ENCODE data around the gene LAMP5.

The LAMP5 gene

DNA sequence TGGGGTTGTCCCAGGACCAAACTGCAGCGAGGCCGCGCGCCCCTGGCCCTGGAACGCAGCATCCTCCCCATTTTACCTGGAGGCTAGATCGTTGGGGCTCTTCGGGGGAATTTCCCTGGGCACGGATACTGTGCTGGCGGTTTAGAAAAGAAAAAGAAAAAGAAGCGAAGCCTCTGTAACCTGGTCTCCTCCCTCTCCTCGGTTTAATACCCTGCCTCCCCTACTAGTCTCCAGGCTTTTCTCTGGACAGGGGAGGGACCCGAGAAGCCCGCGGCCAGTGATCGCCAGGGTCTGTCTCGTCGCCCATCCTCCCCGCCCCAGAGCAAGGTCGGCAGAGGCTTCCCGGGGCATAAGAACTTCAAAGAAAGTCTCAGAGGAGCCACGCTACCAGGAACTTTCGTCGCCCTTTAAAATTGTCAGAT is 6.1 kb upstream of the LAMP5 start:
- Histone ChIP-seq H3K79me2 (ENCODE audit: control insufficient read depth, insufficient read depth, low read length) (no peaks in the 10 kb centered on the region), H3K23ac (ENCODE audit: low read length) (no peak overlapping the region), H4K5ac (ENCODE audit: low read length) (no peak overlapping the region), H3K27ac (ENCODE audit: low read depth, low read length) (no peak overlapping the region), H2BK5ac (ENCODE audit: low read length) (no peak overlapping the region), H2BK120ac (ENCODE audit: low read depth, low read length) (no peak overlapping the region), H3K36me3 (ENCODE audit: control insufficient read depth, insufficient read depth, low read length) (no peaks in the 10 kb centered on the region), H4K8ac (ENCODE audit: low read depth, low read length) (no peak overlapping the region), H3K56ac (ENCODE audit: low read length) (no peak overlapping the region), H3K79me1 (ENCODE audit: low read length) (no peaks in the 10 kb centered on the region), H3K4me2 (ENCODE audit: low read length) (peak overlapping the region; percentile 11), H3K4me3 (ENCODE audit: low read length) (no peak overlapping the region), H2AK5ac (ENCODE audit: low read length) (no peak overlapping the region), H3K4ac (ENCODE audit: low read depth, low read length) (no peak overlapping the region), H3K27me3 (ENCODE audit: insufficient read depth, low read length, poor library complexity) (peaks cover 61% of the 10 kb centered on the region), H3K18ac (ENCODE audit: low read length) (no peak overlapping the region), H3K4me1 (ENCODE audit: control insufficient read depth, low read depth, low read length) (peaks cover 4% of the 10 kb centered on the region), H2BK15ac (replicated peaks; ENCODE audit: low read depth) (no peak overlapping the region), H3K9ac (ENCODE audit: low read length) (no peak overlapping the region)
- WGBS (ENCODE audit: extremely low coverage, insufficient coverage, low lambda C conversion rate): no CpG with 5 or more reads among the region's 23 CpGs
- no peak for DNase-seq

DNA sequence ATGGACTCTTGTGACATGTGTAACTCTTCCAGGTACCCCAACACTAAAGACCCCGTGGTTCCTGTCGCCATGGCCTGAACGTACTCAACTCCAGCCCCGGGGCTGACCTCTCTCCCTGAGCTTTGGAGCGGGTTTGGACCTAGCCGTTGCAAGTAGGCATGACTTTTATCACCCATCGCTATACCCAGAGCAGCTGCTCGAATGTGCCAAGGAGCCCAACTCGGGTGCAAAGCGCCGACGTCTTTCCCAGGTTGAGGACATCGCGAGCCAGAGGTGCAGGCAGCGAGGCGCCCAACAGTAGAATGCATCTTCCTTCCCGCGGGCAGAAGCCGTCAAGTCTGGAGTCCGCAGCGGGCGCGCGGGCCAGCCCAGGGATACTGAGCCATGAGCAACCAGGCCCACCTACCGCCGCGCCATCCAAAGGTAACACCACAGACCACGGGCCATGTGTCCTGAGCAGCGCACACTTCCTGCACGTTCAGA is 5.7 kb upstream of the LAMP5 start:
- Histone ChIP-seq H3K27ac (ENCODE audit: low read depth, low read length) (no peak overlapping the region), H2BK120ac (ENCODE audit: low read depth, low read length) (no peak overlapping the region), H3K27me3 (ENCODE audit: insufficient read depth, low read length, poor library complexity) (peaks cover 61% of the 10 kb centered on the region), H3K18ac (ENCODE audit: low read length) (no peak overlapping the region), H3K4me1 (ENCODE audit: control insufficient read depth, low read depth, low read length) (peaks cover 4% of the 10 kb centered on the region), H3K23ac (ENCODE audit: low read length) (peak overlapping the region; percentile 24), H2AK5ac (ENCODE audit: low read length) (no peak overlapping the region), H3K56ac (ENCODE audit: low read length) (no peak overlapping the region), H4K5ac (ENCODE audit: low read length) (no peak overlapping the region), H3K4ac (ENCODE audit: low read depth, low read length) (no peak overlapping the region), H4K8ac (ENCODE audit: low read depth, low read length) (no peak overlapping the region), H2BK5ac (ENCODE audit: low read length) (no peak overlapping the region), H3K79me1 (ENCODE audit: low read length) (no peaks in the 10 kb centered on the region), H3K36me3 (ENCODE audit: control insufficient read depth, insufficient read depth, low read length) (no peaks in the 10 kb centered on the region), H3K4me2 (ENCODE audit: low read length) (peak overlapping the region; percentile 11), H3K9ac (ENCODE audit: low read length) (no peak overlapping the region), H3K79me2 (ENCODE audit: control insufficient read depth, insufficient read depth, low read length) (no peaks in the 10 kb centered on the region), H3K4me3 (ENCODE audit: low read length) (no peak overlapping the region), H2BK15ac (replicated peaks; ENCODE audit: low read depth) (no peak overlapping the region)
- no peak for DNase-seq
- WGBS (ENCODE audit: extremely low coverage, insufficient coverage, low lambda C conversion rate): no CpG with 5 or more reads among the region's 30 CpGs

DNA sequence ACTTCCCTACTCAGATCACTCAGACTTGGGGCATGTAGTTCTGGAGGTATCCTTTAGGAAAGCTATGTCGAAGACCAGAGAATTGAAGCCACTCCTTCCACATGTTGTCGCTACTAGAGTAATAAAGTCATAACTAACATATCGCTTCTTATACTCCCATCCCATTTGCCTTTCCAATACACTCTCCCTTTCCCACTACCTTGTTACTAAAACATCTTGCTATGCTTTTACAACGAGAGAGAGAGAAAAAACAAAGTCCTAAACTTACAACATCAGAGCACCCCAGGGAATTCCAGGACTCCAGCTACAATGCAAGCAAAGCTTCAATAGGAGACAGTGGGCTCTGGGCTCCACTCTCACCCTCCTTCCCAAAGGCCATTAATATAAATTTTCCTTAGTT is 5.1 kb upstream of the LAMP5 start:
- H3K27me3 ChIP-seq (ENCODE audit: insufficient read depth, low read length, poor library complexity): peaks cover 66% of the 10 kb centered on the region
- H3K27ac ChIP-seq (ENCODE audit: low read depth, low read length): no peak overlapping the region
- H2BK15ac ChIP-seq (replicated peaks; ENCODE audit: low read depth): no peak overlapping the region
- no peak overlapping the region for H3K23ac ChIP-seq (ENCODE audit: low read length)
- no peaks in the 10 kb centered on the region for H3K36me3 ChIP-seq (ENCODE audit: control insufficient read depth, insufficient read depth, low read length)
- WGBS (ENCODE audit: extremely low coverage, insufficient coverage, low lambda C conversion rate): no CpG with 5 or more reads among the region's 4 CpGs
- H3K79me1 ChIP-seq (ENCODE audit: low read length): no peaks in the 10 kb centered on the region
- H3K18ac ChIP-seq (ENCODE audit: low read length): no peak overlapping the region
- no peak overlapping the region for H3K4me2 ChIP-seq (ENCODE audit: low read length)
- H2BK120ac ChIP-seq (ENCODE audit: low read depth, low read length): no peak overlapping the region
- no peak overlapping the region for H3K4ac ChIP-seq (ENCODE audit: low read depth, low read length)
- H4K8ac ChIP-seq (ENCODE audit: low read depth, low read length): no peak overlapping the region
- H2BK5ac ChIP-seq (ENCODE audit: low read length): no peak overlapping the region
- DNase-seq: no peak
- H3K79me2 ChIP-seq (ENCODE audit: control insufficient read depth, insufficient read depth, low read length): no peaks in the 10 kb centered on the region
- no peak overlapping the region for H3K9ac ChIP-seq (ENCODE audit: low read length)
- no peak overlapping the region for H3K4me3 ChIP-seq (ENCODE audit: low read length)
- no peak overlapping the region for H3K56ac ChIP-seq (ENCODE audit: low read length)
- no peak overlapping the region for H4K5ac ChIP-seq (ENCODE audit: low read length)
- H2AK5ac ChIP-seq (ENCODE audit: low read length): no peak overlapping the region
- peaks cover 4% of the 10 kb centered on the region for H3K4me1 ChIP-seq (ENCODE audit: control insufficient read depth, low read depth, low read length)

DNA sequence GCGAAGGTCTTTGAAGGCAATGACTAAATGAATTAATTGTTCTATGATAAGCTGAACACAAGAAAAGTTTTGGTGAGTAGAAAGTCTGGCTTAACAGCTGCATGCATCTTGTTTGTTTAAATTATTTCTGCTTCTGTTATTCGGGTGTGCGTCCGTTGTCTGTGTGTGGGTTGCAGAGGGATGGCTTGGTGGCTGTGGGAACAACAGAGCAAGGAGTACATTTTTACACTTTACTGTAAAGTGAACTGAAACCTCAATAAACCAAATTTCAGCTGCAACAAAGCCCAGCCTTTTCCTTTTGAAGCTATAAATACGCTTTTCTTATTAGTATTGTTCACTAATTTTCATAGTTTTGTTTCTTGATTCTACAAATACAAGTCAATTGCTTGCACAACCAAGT is 3.5 kb upstream of the LAMP5 start:
- Histone ChIP-seq H2AK5ac (ENCODE audit: low read length) (no peak overlapping the region), H4K8ac (ENCODE audit: low read depth, low read length) (no peak overlapping the region), H3K4me2 (ENCODE audit: low read length) (no peak overlapping the region), H3K56ac (ENCODE audit: low read length) (no peak overlapping the region), H3K23ac (ENCODE audit: low read length) (no peak overlapping the region), H3K36me3 (ENCODE audit: control insufficient read depth, insufficient read depth, low read length) (no peaks in the 10 kb centered on the region), H4K5ac (ENCODE audit: low read length) (no peak overlapping the region), H3K27me3 (ENCODE audit: insufficient read depth, low read length, poor library complexity) (peaks cover 71% of the 10 kb centered on the region), H3K9ac (ENCODE audit: low read length) (no peak overlapping the region), H3K79me1 (ENCODE audit: low read length) (no peaks in the 10 kb centered on the region), H2BK15ac (replicated peaks; ENCODE audit: low read depth) (no peak overlapping the region), H3K18ac (ENCODE audit: low read length) (no peak overlapping the region), H3K4me3 (ENCODE audit: low read length) (no peak overlapping the region), H2BK5ac (ENCODE audit: low read length) (no peak overlapping the region), H3K79me2 (ENCODE audit: control insufficient read depth, insufficient read depth, low read length) (no peaks in the 10 kb centered on the region), H3K27ac (ENCODE audit: low read depth, low read length) (no peak overlapping the region), H2BK120ac (ENCODE audit: low read depth, low read length) (no peak overlapping the region), H3K4me1 (ENCODE audit: control insufficient read depth, low read depth, low read length) (peaks cover 7% of the 10 kb centered on the region), H3K4ac (ENCODE audit: low read depth, low read length) (no peak overlapping the region)
- WGBS (ENCODE audit: extremely low coverage, insufficient coverage, low lambda C conversion rate): no CpG with 5 or more reads among the region's 5 CpGs
- no peak for DNase-seq

DNA sequence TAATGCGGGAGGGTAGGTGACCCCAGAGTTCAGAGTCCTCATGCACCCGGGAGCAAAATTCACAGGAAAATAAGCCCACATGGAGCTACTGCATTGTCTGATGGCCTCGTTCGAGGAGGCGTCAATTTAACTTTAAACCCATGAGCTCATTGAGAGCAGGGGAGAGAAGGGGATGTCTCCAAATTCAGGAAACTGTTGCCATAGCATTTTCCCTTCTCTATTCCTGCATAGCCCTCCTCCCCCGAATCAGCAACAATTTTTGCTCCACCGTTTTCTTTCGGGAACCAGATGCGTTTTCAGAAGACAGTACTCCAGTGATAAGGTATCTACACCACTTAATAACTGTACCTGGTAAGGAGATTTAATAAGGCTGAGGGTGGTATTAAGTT is 324 bp upstream of the LAMP5 start:
- H3K27ac ChIP-seq (ENCODE audit: low read depth, low read length): no peak overlapping the region
- H3K4me3 ChIP-seq (ENCODE audit: low read length): no peak overlapping the region
- no peak for DNase-seq

DNA sequence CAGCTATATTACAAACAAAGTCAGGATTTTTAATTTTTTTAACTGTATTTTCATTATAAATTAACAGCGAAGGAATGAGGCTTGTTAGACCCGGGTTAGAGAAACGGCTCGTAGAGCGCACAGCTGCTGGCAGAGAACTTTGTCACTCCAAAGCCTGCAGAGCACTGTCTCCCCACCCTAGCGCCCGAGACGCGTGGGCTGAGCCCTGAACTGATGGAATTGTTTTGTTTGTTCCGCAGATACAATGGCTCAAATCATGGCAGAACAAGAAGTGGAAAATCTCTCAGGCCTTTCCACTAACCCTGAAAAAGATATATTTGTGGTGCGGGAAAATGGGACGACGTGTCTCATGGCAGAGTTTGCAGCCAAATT is 810 bp downstream of the LAMP5 start:
- no peak overlapping the region for H3K23ac ChIP-seq (ENCODE audit: low read length)
- no peak overlapping the region for H3K4ac ChIP-seq (ENCODE audit: low read depth, low read length)
- WGBS (ENCODE audit: extremely low coverage, insufficient coverage, low lambda C conversion rate): no CpG with 5 or more reads among the region's 13 CpGs
- no peak overlapping the region for H2BK15ac ChIP-seq (replicated peaks; ENCODE audit: low read depth)
- no peaks in the 10 kb centered on the region for H3K79me2 ChIP-seq (ENCODE audit: control insufficient read depth, insufficient read depth, low read length)
- H2AK5ac ChIP-seq (ENCODE audit: low read length): no peak overlapping the region
- H3K4me3 ChIP-seq (ENCODE audit: low read length): no peak overlapping the region
- no peaks in the 10 kb centered on the region for H3K36me3 ChIP-seq (ENCODE audit: control insufficient read depth, insufficient read depth, low read length)
- H3K56ac ChIP-seq (ENCODE audit: low read length): no peak overlapping the region
- DNase-seq: no peak
- H3K4me2 ChIP-seq (ENCODE audit: low read length): peak overlapping the region; percentile 70
- H2BK120ac ChIP-seq (ENCODE audit: low read depth, low read length): no peak overlapping the region
- no peak overlapping the region for H3K27ac ChIP-seq (ENCODE audit: low read depth, low read length)
- no peaks in the 10 kb centered on the region for H3K79me1 ChIP-seq (ENCODE audit: low read length)
- no peak overlapping the region for H2BK5ac ChIP-seq (ENCODE audit: low read length)
- no peak overlapping the region for H4K8ac ChIP-seq (ENCODE audit: low read depth, low read length)
- no peak overlapping the region for H3K18ac ChIP-seq (ENCODE audit: low read length)
- H3K9ac ChIP-seq (ENCODE audit: low read length): no peak overlapping the region
- H3K4me1 ChIP-seq (ENCODE audit: control insufficient read depth, low read depth, low read length): peaks cover 3% of the 10 kb centered on the region
- no peak overlapping the region for H4K5ac ChIP-seq (ENCODE audit: low read length)
- peaks cover 56% of the 10 kb centered on the region for H3K27me3 ChIP-seq (ENCODE audit: insufficient read depth, low read length, poor library complexity)

More for the DNA sequence above, 324 bp upstream of the LAMP5 start:
- Histone ChIP-seq H2AK5ac (ENCODE audit: low read length) (no peak overlapping the region), H3K79me1 (ENCODE audit: low read length) (no peaks in the 10 kb centered on the region), H2BK5ac (ENCODE audit: low read length) (no peak overlapping the region), H3K27me3 (ENCODE audit: insufficient read depth, low read length, poor library complexity) (peaks cover 65% of the 10 kb centered on the region), H3K23ac (ENCODE audit: low read length) (no peak overlapping the region), H4K5ac (ENCODE audit: low read length) (no peak overlapping the region), H3K9ac (ENCODE audit: low read length) (no peak overlapping the region), H3K79me2 (ENCODE audit: control insufficient read depth, insufficient read depth, low read length) (no peaks in the 10 kb centered on the region), H2BK15ac (replicated peaks; ENCODE audit: low read depth) (no peak overlapping the region), H4K8ac (ENCODE audit: low read depth, low read length) (no peak overlapping the region), H3K18ac (ENCODE audit: low read length) (no peak overlapping the region), H2BK120ac (ENCODE audit: low read depth, low read length) (no peak overlapping the region), H3K4me1 (ENCODE audit: control insufficient read depth, low read depth, low read length) (peaks cover 3% of the 10 kb centered on the region), H3K4ac (ENCODE audit: low read depth, low read length) (no peak overlapping the region), H3K4me2 (ENCODE audit: low read length) (no peak overlapping the region), H3K56ac (ENCODE audit: low read length) (no peak overlapping the region), H3K36me3 (ENCODE audit: control insufficient read depth, insufficient read depth, low read length) (no peaks in the 10 kb centered on the region)
- no CpG with 5 or more reads among the region's 9 CpGs for WGBS (ENCODE audit: extremely low coverage, insufficient coverage, low lambda C conversion rate)

Measured in mesendoderm (in vitro differentiated cells).